IPS-11a (cell line): ENCODE data around the gene TIMMDC1.

Experiments used
- H3K4me3 ChIP-seq: one replicate; pipeline ENCODE4 v1.5.1; 2013; ENCODE audit warnings: low read depth, low read length, control low read depth

The TIMMDC1 gene

GRCh38 chr3:119498186-119499011 is at the start of gene TIMMDC1:
TIMMDC1 (plus strand) TSS chr3:119498547; CDS start chr3:119498734, 187 bp downstream.
- H3K4me3 ChIP-seq: peak within 1 kb of the TSS; percentile 92

DNA sequence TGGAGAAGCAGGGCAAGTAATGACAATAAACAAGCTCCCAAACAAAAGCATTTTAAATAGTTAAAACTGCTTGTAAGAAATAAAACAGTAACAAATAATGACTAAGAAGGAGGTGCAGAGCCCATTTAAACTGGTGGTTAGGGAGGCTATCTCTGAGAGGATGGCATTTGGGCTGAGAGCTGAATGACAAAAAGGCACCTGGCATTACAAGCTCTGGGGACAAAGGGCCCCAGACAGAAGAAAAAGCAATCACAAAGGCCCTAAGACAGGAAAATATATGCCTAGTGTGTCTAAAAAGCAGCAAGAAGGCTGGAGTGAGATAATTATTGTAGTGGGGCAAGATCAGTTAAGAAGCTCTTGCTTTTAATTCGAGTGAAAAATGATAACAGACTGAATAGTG is 44.5 kb upstream of the TIMMDC1 start:
- H3K4me3 ChIP-seq: no peak overlapping the region

- H3K4me3 ChIP-seq: no peak overlapping the region
Observed at GRCh38 chr3:119456469-119456868, 41.9 kb upstream of the TIMMDC1 start.

GRCh38 chr3:119457246-119457645 is 41.1 kb upstream of the TIMMDC1 start:
- no peak overlapping the region for H3K4me3 ChIP-seq

DNA sequence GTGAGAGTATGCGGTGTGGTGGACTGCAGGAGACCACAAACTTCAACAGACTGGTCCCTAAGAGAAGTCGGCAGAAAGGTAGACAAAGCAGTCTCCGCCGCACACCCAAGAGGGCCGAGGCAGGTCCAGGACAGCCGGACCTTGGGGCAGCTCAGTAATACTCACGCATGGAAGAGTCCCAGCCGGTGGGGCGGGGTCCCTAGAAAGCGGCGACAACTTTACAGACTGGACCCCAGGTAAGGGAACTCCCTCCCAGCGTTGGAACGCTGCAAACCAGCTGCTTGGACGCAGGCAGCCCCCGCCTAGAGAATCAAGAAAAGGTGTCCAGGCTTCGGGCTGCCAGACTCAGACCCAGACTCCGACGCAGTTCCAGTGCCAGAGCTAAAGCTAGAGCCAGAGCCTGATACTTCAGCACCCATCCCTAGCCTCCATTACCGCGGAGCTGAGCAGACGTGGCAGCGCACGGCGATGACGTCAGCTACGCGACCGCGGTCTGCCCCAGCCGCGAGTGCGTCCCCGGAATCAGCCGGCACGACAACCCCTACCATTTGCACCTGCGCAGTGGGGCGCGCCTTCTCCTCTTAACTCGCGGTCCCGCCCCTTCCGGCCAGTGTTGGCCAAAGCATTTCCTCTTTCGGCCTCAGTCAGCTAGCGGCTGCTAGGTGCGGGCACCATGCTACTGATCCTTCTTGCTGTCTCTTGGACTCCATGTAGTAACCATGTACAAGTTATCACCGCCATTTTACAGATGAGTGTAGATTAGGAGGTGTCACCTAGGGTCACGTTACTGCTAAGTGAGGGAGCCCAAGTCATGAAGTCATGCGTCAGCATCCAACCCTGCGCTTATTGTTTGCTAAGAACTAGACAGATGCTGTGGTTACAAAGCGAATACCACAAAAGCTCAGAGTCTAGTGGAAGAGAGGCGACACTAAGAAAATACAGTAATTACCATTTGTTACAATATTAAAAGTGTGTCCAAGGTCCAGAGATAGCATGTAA is 34.9 kb upstream of the TIMMDC1 start, which contains the start of gene TMEM39A:
TSS of gene TMEM39A (minus strand) at position 445 of the 999 bp plus-strand sequence. CDS start 1,541 bp downstream, outside the sequence.
- H3K4me3 ChIP-seq: peak within 1 kb of the TSS; percentile 83

DNA sequence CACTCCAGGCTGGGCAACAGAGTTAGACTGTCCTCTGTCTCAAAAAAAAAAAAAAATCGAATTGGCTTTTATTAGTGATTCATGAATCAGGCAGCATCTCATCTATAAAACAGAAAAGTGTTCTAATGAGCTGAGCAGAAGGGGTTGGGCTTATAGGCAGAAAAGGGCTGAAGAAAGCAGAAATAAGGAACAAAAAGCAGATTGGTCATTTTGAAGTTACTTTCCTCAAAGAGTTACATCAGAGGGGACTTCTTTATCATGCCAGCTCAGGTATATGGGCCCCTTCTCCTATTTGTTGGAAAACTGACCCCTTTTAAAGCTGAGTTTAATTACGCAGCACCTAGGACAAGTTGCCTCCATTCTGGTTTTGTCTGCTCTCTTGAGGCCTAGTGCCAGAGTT is 30.3 kb upstream of the TIMMDC1 start:
- no peak overlapping the region for H3K4me3 ChIP-seq

DNA sequence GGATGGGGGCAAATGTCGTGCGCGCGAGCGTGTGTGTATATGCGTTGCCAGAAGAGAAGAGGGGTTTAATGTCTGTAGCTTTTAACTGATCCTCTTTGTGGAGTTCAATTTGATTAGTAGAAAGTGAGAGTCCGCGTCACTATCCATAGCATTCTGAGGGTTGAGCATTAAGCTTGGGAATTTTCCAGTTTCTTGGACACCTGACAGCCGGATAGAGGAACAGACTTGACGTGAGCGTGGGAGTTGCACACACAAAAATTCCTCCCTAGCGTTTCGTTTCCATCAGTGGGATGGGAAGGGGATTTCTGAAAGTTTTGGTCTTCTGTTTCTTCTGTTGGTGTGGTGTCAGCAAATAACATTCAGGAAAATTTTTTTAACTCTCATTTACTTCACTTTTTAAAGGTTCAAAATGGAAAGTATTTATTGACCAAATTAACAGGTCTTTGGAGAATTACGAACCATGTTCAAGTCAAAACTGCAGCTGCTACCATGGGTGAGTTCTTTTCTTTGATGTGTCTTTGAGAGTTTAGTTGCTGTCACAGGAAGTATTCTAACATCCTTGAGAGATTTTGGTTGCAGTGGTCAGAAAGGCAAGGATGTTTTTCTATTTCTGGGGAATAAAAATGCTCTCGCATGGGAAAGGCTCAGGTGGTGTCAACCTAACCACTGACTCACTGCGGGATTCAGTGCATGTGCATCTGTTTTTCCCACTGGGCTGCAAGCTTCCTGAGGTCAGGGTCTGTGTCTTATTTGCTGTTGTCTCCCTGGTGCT is 28.7 kb upstream of the TIMMDC1 start:
- peak overlapping the region; percentile 77 for H3K4me3 ChIP-seq

GRCh38 chr3:119470866-119471265 is 27.5 kb upstream of the TIMMDC1 start:
- no peak overlapping the region for H3K4me3 ChIP-seq

DNA sequence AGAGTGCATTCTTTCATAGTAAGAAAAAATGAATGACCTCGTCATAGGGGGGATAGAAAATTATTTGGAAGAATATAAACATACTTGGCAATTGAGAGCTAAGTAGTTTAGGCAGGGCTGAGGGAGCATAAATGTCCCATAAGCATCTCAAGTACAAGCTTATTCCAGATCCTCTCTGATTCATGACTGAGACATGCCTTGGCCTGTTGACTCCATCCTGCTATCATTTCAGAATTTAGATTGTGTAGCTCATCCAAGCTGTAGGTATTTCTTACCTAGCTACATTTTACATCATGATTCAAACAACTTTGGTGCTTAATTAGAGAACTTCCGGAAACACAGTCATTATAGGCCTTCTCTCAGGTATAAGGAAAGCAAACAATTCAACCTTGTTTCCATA is 17.3 kb upstream of the TIMMDC1 start:
- H3K4me3 ChIP-seq: no peak overlapping the region

GRCh38 chr3:119483101-119483500 is 15.2 kb upstream of the TIMMDC1 start:
- no peak overlapping the region for H3K4me3 ChIP-seq

GRCh38 chr3:119485563-119485962 is 12.8 kb upstream of the TIMMDC1 start:
- H3K4me3 ChIP-seq: no peak overlapping the region

GRCh38 chr3:119490153-119490552 is 8.2 kb upstream of the TIMMDC1 start:
- no peak overlapping the region for H3K4me3 ChIP-seq

DNA sequence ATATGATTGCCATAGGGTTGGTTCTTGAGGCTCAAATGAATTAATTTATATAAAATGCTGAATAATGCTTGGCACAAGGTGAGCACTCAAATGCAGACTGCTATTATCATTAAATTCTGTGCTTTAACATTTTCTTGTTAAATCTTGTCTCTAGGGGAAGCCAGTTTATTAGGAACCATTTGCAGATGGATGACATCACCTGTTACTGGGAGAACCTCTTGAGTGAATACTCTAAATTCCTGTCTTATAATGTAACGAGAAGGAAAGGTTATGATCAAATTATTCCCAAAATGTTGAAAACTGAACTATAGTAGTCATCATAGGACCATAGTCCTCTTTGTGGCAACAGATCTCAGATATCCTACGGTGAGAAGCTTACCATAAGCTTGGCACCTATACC is 6.2 kb upstream of the TIMMDC1 start:
- no peak overlapping the region for H3K4me3 ChIP-seq

- H3K4me3 ChIP-seq: no peak overlapping the region
Observed at GRCh38 chr3:119492810-119493209, 5.5 kb upstream of the TIMMDC1 start.

DNA sequence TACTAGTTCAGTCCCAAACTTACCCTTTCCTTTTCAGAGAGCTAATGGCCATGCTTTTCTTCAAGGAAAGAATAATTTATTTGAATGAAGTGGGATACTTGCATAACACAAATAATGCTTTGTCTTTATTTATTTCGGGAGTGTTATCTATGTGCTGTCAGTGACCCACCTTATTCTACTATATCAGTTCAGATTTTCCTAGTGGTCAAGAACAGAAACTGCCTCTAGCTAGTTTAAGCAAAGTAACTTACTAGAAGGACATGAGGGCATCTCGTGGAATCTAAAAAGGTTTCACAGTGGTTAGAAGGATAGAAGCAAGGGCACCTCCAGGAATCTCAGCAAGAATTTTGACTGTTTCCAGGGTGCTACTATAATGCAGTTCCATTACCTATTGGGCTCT is 3.8 kb upstream of the TIMMDC1 start:
- H3K4me3 ChIP-seq: no peak overlapping the region

GRCh38 chr3:119497820-119498185 is 544 bp upstream of the TIMMDC1 start:
- peak overlapping the region; percentile 92 for H3K4me3 ChIP-seq

GRCh38 chr3:119500265-119500664 is 1.9 kb downstream of the TIMMDC1 start:
- no peak overlapping the region for H3K4me3 ChIP-seq

GRCh38 chr3:119500901-119501300 is 2.6 kb downstream of the TIMMDC1 start:
- no peak overlapping the region for H3K4me3 ChIP-seq

GRCh38 chr3:119506631-119507030 is 8.3 kb downstream of the TIMMDC1 start:
- no peak overlapping the region for H3K4me3 ChIP-seq

DNA sequence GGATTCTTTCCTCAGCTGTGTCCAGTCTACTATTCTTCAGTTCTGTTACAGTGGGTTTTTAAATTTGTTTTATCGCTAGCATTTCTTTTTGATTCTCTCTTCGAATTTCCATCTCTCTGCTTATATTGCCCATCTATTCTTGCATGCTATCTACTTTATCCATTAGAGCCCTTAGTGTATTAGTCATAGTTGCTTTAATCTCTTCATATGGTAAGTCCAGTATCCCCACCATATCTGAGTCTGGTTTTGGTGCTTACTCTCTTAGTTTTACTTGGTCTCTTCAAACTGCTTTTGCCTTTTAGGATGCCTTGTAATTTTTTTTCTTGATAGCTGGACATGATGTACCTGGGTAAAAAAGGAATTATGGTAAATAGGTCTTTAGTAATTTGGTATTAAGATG is 9.1 kb downstream of the TIMMDC1 start:
- H3K4me3 ChIP-seq: no peak overlapping the region
